ENCODE results near the gene MLPH.

- no peak for TF ChIP-seq POLR2A (IDR thresholded peaks at IDR 0.05)
- no peak for TF ChIP-seq CTCF (IDR thresholded peaks at IDR 0.05)
Measured at GRCh38 chr2:237591141-237591881, 104.3 kb downstream of the MLPH start.

All from transverse colon (tissue), 3 donors.